Loucy (cell line): ENCODE results near the gene CXCL17.

ENCODE experiments used
- H2AFZ ChIP-seq: fragments of 200-600 bp; sonication (generic); 2 replicates; pipeline ENCODE4 v1.6.0; 2016; ENCODE audit warnings: antibody characterized with exemption, mild to moderate bottlenecking, low read length, moderate library complexity
- H3F3A ChIP-seq: fragments of 200-600 bp; 2 replicates; pipeline ENCODE4 v1.6.0; 2016; ENCODE audit warnings: antibody characterized with exemption, low read depth, mild to moderate bottlenecking
- H3K27me3 ChIP-seq: fragments of 200-600 bp; sonication (generic); 2 replicates; pipeline ENCODE4 v1.6.1; 2014; ENCODE audit warnings: low read length, mild to moderate bottlenecking; ENCODE audit not compliant: insufficient read depth, poor library complexity, severe bottlenecking
- H3K36me3 ChIP-seq: fragments of 200-600 bp; sonication (generic); 2 replicates; pipeline ENCODE4 v1.6.1; 2016; ENCODE audit warnings: low read length; ENCODE audit not compliant: insufficient read depth
- H3K4me1 ChIP-seq: fragments of 200-600 bp; sonication (generic); 2 replicates; pipeline ENCODE4 v1.5.1; 2014; ENCODE audit warnings: low read length, mild to moderate bottlenecking; ENCODE audit not compliant: insufficient read depth, poor library complexity, severe bottlenecking
- H3K4me2 ChIP-seq: fragments of 200-600 bp; sonication (generic); 2 replicates; pipeline ENCODE4 v1.6.0; 2014; ENCODE audit warnings: antibody characterized with exemption, low read length, low read depth, mild to moderate bottlenecking; ENCODE audit not compliant: poor library complexity, severe bottlenecking
- H3K4me3 ChIP-seq: fragments of 200-600 bp; sonication (generic); 2 replicates; pipeline ENCODE4 v1.5.1; 2014; ENCODE audit warnings: low read length, mild to moderate bottlenecking, mixed read lengths; ENCODE audit not compliant: poor library complexity, severe bottlenecking
- H3K79me2 ChIP-seq: fragments of 200-600 bp; sonication (generic); 2 replicates; pipeline ENCODE4 v1.6.1; 2014; ENCODE audit warnings: low read length; ENCODE audit not compliant: insufficient read depth
- H3K9ac ChIP-seq: fragments of 200-600 bp; sonication (generic); 2 replicates; pipeline ENCODE4 v1.6.0; 2014; ENCODE audit warnings: mild to moderate bottlenecking, low read depth, low read length, moderate library complexity; ENCODE audit not compliant: poor library complexity, severe bottlenecking
- H3K9me2 ChIP-seq: fragments of 200-600 bp; sonication (generic); replicated peaks from 2 replicates; pipeline ENCODE4 v1.6.1; 2016; ENCODE audit warnings: low read depth, low read length, mixed read lengths
- H3K9me3 ChIP-seq: fragments of 200-600 bp; sonication (generic); 2 replicates; pipeline ENCODE4 v1.6.1; 2014; ENCODE audit warnings: mild to moderate bottlenecking, antibody characterized with exemption, low read length, low read depth; ENCODE audit not compliant: insufficient read depth
- H4K20me1 ChIP-seq: fragments of 200-600 bp; sonication (generic); 2 replicates; pipeline ENCODE4 v1.6.0; 2014; ENCODE audit warnings: antibody characterized with exemption, low read length, mild to moderate bottlenecking; ENCODE audit not compliant: insufficient read depth, poor library complexity, severe bottlenecking
- CTCF ChIP-seq: fragments of 200-600 bp; sonication (generic); conservative IDR thresholded peaks from 2 replicates; pipeline ENCODE4 v1.5.1; 2014; ENCODE audit warnings: mild to moderate bottlenecking, antibody characterized with exemption, low read length
- EZH2phosphoT487 ChIP-seq: fragments of 200-600 bp; IDR thresholded peaks from 2 replicates; pipeline ENCODE4 v1.6.1; 2018; ENCODE audit warnings: antibody characterized with exemption, mild to moderate bottlenecking, moderate library complexity, borderline replicate concordance

CXCL17 gene

GRCh38 chr19:42426643-42427042 is 16.1 kb downstream of the CXCL17 start:
- Histone ChIP-seq H3K9me2 (no peaks in the 10 kb centered on the region), H3K9ac (no peak overlapping the region), H3F3A (no peaks in the 10 kb centered on the region), H2AFZ (no peak overlapping the region), H3K4me3 (no peak overlapping the region), H3K4me2 (no peak overlapping the region), H3K9me3 (no peaks in the 10 kb centered on the region), H3K36me3 (no peaks in the 10 kb centered on the region), H4K20me1 (peaks cover 11% of the 10 kb centered on the region), H3K4me1 (peaks cover 14% of the 10 kb centered on the region), H3K79me2 (peaks cover 13% of the 10 kb centered on the region; the same call in 1 of the 2 replicates), H3K27me3 (no peaks in the 10 kb centered on the region)
- TF ChIP-seq CTCF (no peak), EZH2phosphoT487 (no peak)

GRCh38 chr19:42424712-42425131 is 18.0 kb downstream of the CXCL17 start:
- Histone ChIP-seq H3K27me3 (no peaks in the 10 kb centered on the region), H3F3A (no peaks in the 10 kb centered on the region), H3K36me3 (no peaks in the 10 kb centered on the region), H3K4me2 (no peak overlapping the region), H2AFZ (no peak overlapping the region), H3K9me3 (no peaks in the 10 kb centered on the region), H3K9ac (no peak overlapping the region), H3K4me3 (no peak overlapping the region), H4K20me1 (peaks cover 19% of the 10 kb centered on the region), H3K9me2 (no peaks in the 10 kb centered on the region), H3K79me2 (peaks cover 16% of the 10 kb centered on the region; the same call in 1 of the 2 replicates), H3K4me1 (peaks cover 31% of the 10 kb centered on the region)
- no peak for TF ChIP-seq EZH2phosphoT487
- 0 out of 2 replicates have a peak, but pooled peaks have one; percentile 15 for TF ChIP-seq CTCF

- H3K79me2 ChIP-seq: peaks cover 16% of the 10 kb centered on the region; the same call in 1 of the 2 replicates
- no peaks in the 10 kb centered on the region for H3K27me3 ChIP-seq
- no peak for TF ChIP-seq EZH2phosphoT487
- no peak for TF ChIP-seq CTCF
- H3K4me3 ChIP-seq: no peak overlapping the region
- no peaks in the 10 kb centered on the region for H3K36me3 ChIP-seq
- H3K9ac ChIP-seq: no peak overlapping the region
- H3K9me3 ChIP-seq: no peaks in the 10 kb centered on the region
- no peaks in the 10 kb centered on the region for H3F3A ChIP-seq
- no peaks in the 10 kb centered on the region for H3K9me2 ChIP-seq
- peak overlapping the region; percentile 93 for H3K4me2 ChIP-seq
- H4K20me1 ChIP-seq: peaks cover 22% of the 10 kb centered on the region
- no peak overlapping the region for H2AFZ ChIP-seq
- peaks cover 33% of the 10 kb centered on the region for H3K4me1 ChIP-seq
Measured at GRCh38 chr19:42424345-42424707, 18.4 kb downstream of the CXCL17 start.
